ENCODE results near the gene PNPLA8.

Gene PNPLA8

DNA sequence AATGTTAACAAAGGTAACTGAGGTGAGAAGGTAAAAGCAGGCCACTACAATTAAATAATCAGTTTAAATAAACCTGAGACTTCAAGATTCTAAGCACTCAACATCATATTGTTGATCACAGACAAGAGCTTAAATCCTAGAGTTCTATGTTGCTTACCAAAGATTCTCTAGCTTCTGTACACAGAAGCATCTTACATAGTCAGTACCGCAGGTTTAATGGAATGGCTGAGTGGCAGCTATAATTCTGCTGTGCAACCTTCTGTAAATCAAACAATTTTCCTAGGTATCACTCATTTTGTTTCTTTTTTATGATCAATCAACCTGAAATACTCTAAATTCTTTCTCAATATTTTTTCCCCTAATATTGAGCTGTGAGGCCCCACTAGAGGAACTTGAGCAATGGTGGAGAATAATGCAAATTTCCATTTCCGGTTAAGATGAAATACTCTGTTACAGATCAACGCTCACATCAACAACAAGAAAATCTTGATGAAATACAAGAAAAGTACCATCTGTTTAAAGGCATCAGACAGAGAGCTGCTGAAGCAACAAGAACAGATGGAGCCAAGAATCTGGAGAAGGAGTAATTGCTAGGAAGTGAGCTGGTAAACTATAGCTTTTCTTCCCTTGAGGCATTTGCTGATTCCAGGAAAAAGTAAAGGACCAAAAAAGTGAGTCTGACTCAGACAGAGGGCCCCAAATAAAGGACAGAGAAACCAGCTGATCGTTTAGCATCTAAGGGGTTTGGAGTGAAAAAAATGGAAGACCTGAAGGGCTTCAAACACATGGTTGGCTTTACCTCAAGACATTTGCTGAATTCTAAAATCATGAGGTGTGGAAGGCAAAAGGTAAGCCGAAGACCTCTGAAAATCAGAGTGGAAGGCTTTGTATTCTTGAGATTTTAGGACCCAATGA, 22.6 kb downstream of the PNPLA8 start:
- no peak for DNase-seq (ENCODE audit: extremely low read depth, low read depth)
- TF ChIP-seq, protein P1, sequence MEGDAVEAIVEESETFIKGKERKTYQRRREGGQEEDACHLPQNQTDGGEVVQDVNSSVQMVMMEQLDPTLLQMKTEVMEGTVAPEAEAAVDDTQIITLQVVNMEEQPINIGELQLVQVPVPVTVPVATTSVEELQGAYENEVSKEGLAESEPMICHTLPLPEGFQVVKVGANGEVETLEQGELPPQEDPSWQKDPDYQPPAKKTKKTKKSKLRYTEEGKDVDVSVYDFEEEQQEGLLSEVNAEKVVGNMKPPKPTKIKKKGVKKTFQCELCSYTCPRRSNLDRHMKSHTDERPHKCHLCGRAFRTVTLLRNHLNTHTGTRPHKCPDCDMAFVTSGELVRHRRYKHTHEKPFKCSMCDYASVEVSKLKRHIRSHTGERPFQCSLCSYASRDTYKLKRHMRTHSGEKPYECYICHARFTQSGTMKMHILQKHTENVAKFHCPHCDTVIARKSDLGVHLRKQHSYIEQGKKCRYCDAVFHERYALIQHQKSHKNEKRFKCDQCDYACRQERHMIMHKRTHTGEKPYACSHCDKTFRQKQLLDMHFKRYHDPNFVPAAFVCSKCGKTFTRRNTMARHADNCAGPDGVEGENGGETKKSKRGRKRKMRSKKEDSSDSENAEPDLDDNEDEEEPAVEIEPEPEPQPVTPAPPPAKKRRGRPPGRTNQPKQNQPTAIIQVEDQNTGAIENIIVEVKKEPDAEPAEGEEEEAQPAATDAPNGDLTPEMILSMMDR (IDR thresholded peaks at IDR 0.05; ENCODE audit: low read depth, low read length, missing control alignments) = no peak
- H3K4me3 ChIP-seq (replicated peaks; ENCODE audit: low read depth, low read length) = no peak overlapping the region

DNA sequence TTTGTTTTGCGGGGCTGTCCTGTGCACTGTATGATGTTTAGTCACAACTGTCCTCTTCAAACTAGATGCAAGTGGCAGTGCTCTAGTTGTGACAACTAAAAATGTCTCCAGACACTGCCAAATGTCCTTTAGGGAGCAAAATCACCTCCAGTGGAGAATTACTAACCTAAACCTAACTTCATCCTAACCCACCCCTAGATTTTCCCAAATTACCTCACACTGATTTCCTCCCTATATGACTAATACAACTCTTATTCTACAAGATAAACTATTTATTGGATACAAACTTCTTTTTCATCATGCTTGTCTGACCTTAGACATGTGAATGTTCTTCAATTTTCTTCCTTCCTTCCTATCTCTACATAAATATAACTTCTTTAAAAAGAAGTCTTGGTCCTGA, 26.4 kb downstream of the PNPLA8 start:
- no peak overlapping the region for H3K4me3 ChIP-seq (replicated peaks; ENCODE audit: low read depth, low read length)
- no peak for DNase-seq (ENCODE audit: extremely low read depth, low read depth)
- TF ChIP-seq, protein P1 (IDR thresholded peaks at IDR 0.05; ENCODE audit: low read depth, low read length, missing control alignments) = no peak

DNA sequence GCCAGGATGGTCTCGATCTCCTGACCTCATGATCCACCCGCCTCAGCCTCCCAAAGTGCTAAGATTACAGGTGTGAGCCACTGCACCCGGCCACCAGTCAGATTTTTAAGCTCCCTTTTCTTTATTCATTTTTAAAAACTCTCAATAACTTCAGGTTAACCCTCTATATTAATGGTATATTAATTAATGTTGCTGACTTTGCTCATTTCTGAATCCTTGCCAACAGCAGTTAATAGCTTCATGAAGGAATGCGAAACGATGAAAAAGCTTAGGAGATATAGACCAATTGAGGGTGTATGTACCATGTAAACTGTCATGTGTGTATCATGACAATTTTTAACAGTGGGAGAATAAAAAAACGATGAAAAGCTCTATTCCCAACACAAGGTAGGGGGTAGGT, 27.5 kb downstream of the PNPLA8 start:
- no peak for DNase-seq (ENCODE audit: extremely low read depth, low read depth)
- no peak overlapping the region for H3K4me3 ChIP-seq (replicated peaks; ENCODE audit: low read depth, low read length)
- TF ChIP-seq, protein P1 (IDR thresholded peaks at IDR 0.05; ENCODE audit: low read depth, low read length, missing control alignments) = no peak

DNA sequence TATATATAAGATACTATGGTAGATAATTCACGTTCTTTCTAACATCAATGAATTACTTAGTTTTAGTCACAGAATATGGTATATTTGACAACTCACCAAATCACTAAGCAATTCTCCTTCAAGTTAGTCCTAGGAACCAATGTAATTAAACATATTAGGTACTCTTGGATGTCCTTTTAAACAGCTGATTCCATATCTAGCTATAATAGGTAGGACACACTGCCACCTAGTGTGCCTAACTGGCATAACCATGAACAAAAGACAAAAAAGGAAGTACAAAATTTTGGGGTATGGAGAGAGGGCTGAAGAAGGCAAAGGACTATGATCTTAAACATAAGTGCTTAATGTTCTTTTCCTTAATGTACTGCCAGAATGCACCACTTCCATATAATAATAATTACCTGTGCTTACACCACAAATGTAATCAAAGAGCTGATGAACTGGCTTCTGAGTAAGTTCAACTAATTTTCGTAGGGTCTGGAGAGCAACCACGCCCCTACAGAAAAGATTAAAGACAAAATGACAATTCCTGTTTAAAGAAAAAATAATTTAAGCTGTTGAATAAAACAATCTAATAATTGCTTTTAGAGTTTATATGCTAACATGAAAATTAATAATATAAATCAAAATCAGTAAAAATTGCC, 28.7 kb downstream of the PNPLA8 start:
- peak; percentile 15 for DNase-seq (ENCODE audit: extremely low read depth, low read depth)
- TF ChIP-seq, protein P1 (IDR thresholded peaks at IDR 0.05; ENCODE audit: low read depth, low read length, missing control alignments) = peak; percentile 72
- no peak overlapping the region for H3K4me3 ChIP-seq (replicated peaks; ENCODE audit: low read depth, low read length)

DNA sequence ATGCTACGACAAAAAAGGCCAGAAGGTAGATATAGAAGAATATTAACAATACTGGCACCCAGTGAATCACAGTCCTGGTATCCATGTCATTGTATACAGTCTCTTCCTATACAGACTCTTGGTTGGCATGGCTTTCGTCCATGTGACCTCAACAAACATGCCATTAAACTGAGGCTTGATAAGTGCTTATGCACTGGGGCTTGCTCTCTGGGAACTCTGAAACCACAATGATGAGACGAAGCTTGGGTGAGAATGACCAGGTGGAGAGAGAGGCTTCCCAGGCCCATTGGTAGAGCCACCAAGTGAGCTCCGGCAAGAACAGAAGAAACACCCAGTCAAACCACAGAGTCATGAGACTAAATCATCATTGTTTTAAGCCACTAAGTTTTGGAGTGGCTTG, 33.2 kb downstream of the PNPLA8 start:
- DNase-seq (ENCODE audit: extremely low read depth, low read depth) = no peak
- no peak overlapping the region for H3K4me3 ChIP-seq (replicated peaks; ENCODE audit: low read depth, low read length)
- TF ChIP-seq, protein P1 (IDR thresholded peaks at IDR 0.05; ENCODE audit: low read depth, low read length, missing control alignments) = no peak

DNA sequence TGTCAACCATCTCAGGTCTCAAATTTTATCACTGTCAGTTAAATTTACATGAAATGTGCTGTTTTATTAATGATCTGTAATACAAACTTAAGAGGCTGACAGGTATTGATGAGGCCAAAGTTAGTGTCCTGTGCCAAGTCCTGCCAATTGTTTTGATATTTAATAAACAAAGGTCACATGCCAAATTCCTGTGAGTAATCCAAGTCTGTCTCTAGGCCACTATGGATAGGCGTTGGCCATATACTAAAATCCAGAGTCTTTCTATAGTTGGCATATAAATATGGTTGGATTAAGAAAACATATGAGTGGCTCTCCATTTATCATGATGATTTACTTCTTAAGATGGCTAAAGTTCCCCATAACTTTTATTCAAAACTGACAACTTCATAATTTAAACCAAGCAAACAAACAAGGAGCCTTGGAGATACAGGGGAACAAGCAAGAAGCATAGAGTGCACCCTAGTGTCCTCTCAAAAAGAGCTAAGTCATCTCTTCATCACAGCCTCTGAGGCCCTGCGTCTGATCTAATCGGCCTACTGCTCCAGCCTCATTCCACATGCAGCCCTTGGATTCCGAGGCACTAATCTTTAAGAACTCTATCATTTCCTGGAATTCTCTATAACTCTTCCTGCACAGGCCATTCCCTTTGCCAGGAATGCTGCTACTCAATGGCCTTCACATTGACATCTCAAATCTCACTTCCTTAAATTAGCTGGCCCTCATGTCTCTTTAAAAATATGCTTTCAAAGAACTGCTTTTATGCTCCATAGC, 37.0 kb downstream of the PNPLA8 start:
- TF ChIP-seq, protein P1 (IDR thresholded peaks at IDR 0.05; ENCODE audit: low read depth, low read length, missing control alignments) = no peak
- no peak for DNase-seq (ENCODE audit: extremely low read depth, low read depth)
- H3K4me3 ChIP-seq (replicated peaks; ENCODE audit: low read depth, low read length) = no peak overlapping the region
